Measurements from ENCODE around the gene CXCL14.

- no peak for TF ChIP-seq POLR2A (IDR thresholded peaks at IDR 0.05)
- no peak for TF ChIP-seq CTCF (IDR thresholded peaks at IDR 0.05)
These were observed 20.8 kb upstream of the CXCL14 start for GRCh38 chr5:135599421-135600151.
